Stimulated activated CD4-positive, alpha-beta T cell treated with anti-CD3 and anti-CD28 coated beads, Interleukin-1b, Interleukin-23, amount 100 ng/mL, for 1 hour (primary cell): ENCODE measurements around the gene RAB43.
"Not testable (repeated sequence)": the region's sequence is repeated elsewhere in the genome, so short reads cannot be mapped to it uniquely, and the experiment has no call there.

Source experiments
- DNase-seq, 2 donors: peaks; one replicate each; pipeline ENCODE4 v3.0.0-alpha.2; 2020; ENCODE audit warnings: low read depth in 2 of 2

Gene RAB43

GRCh38 chr3:129095285-129095684 lies 26.3 kb downstream of the RAB43 start:
- no peak for DNase-seq

DNA sequence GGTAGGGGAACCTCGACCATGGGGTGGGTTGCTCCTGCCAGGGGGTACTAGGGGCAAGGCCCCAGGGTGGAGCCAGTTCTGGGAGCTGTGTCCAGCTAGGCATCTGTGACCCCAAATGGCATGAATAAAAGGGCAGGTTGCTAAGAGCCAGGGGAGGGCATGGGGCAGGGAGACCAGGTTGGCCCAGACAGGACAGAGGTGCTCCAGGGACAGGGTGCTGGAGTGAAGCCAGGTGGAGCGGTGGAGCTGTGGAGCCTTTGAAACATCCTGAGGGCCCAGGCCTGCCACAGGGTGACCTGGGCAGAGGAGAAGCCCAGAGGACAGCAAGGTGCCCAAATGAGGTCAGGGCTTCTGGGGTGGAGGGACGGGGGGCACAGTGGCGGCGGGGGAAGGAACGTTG lies 33.3 kb downstream of the RAB43 start:
- not testable (repeated sequence) for DNase-seq

- DNase-seq = not testable (repeated sequence)
Measured at GRCh38 chr3:129087904-129088303, 33.7 kb downstream of the RAB43 start.

GRCh38 chr3:129087138-129087702 lies 34.4 kb downstream of the RAB43 start:
- no peak for DNase-seq

DNA sequence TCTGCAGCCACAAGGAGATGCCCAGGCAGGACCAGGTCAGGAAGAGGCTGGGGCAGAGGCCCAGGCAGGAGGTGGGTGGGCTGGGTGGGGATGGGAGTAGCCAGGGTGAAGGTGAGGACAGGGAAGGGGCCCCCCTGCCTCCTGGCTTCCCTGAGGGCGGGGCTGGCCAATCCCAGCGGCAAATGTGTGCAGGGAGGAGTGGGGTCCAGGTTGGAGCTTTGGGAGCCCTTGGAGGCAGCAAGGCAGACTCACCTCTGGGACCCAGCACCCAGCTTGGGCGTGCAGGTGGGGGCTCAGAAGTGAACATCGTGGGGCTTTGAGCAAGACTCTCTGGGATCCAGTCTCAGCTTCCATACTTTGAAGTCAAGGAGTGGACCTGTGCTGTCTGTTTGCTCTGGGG lies 35.8 kb downstream of the RAB43 start:
- DNase-seq = no peak

- DNase-seq = no peak
Measured at GRCh38 chr3:129085165-129085715, 36.4 kb downstream of the RAB43 start.

DNA sequence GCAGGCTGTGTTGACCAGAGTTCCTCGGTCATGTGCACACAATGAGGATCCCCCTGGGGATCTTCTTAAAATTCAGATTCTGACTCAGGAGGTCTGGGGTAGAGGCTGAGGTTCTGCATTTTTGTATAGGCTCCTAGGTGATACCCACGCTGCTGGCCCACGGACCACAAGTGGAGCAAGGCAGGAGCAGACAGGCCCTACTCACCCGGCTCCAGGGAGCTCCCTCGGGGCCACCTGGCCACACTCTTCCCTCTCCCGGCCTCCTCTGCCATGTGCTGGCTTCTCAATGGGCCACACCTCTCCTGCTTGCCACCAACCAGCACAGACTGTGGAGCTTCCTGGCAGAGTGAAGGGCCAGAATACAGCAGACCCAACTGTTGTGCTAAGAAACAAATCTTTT lies 37.1 kb downstream of the RAB43 start:
- DNase-seq = no peak

DNA sequence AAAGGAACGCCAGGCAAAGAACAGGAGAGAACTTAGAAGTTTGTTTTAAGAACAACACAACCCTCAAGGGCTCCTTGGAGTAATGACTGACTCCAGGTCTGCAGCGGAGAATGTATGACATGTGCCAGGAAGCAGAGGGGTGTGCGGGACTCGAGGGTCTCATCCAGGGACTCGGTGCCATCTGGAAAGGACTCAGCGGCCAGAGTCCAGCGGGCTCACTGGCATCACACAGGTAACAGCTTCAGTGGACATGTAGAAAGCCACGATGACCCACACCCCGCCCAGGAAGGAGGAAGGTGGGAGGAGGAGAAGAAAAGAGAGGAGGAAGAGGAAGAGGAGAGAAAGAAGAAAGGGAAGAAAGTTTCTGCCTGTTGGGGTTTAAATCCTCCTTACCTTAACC lies 39.6 kb downstream of the RAB43 start:
- DNase-seq = no peak

GRCh38 chr3:129081503-129081902 lies 40.1 kb downstream of the RAB43 start:
- no peak for DNase-seq

DNA sequence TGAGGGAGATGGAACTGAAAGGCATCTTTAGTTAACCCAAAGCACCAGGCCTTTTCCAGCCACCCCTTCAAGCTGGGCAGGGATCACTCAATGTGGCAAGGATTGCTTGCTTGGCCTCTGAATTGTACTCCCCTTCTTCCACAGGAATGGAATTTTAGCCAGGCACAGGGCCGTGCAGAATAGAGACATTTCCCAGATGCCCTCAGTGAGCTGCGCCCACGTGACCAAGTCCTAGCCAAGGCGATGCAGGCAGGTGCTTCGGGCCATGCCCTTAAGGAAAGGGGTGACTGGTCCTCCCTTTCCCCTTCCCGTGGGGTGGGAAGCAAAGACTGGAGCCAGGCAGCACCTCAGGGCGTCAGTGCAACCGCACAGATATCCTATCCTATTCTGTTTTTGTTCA lies 43.1 kb downstream of the RAB43 start:
- no peak for DNase-seq

GRCh38 chr3:129077222-129077621 lies 44.4 kb downstream of the RAB43 start:
- no peak for DNase-seq

- DNase-seq = no peak
Measured at GRCh38 chr3:129070086-129070885, 51.3 kb downstream of the RAB43 start.

DNA sequence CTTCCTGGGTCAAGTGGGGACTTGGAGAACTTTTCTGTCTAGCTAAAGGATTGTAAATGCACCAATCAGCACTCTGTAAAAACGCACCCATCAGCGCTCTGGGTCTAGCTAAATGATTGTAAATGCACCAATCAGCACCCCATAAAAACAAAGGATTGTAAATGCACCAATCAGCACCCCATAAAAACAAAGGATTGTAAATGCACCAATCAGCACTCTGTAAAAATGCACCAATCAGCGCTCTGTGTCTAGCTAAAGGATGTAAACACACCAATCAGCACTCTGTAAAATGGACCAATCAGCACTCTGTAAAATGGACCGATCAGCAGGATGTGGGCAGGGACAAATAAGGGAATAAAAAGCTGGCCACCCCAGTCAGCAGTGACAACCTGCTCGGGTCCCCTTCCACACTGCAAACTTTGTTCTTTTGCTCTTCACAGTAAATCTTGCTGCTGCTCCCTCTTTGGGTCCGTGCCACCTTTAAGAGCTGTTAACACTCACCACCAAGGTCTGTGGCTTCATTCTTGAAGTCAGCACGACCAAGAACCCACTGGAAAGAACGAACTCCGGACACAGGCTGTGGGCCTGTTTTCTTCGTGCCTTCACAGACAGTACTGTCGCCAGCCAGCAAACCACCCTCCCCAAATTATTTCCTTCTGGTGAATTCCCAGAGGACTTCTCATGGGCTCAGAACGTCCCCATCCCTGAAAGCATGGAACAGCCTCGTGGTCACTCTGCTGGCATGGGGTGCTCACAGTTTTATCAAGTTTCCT lies 52.1 kb downstream of the RAB43 start:
- not testable (repeated sequence) for DNase-seq

GRCh38 chr3:129068291-129068886 lies 53.2 kb downstream of the RAB43 start:
- DNase-seq = no peak

GRCh38 chr3:129067719-129068118 lies 53.9 kb downstream of the RAB43 start:
- not testable (repeated sequence) for DNase-seq

DNA sequence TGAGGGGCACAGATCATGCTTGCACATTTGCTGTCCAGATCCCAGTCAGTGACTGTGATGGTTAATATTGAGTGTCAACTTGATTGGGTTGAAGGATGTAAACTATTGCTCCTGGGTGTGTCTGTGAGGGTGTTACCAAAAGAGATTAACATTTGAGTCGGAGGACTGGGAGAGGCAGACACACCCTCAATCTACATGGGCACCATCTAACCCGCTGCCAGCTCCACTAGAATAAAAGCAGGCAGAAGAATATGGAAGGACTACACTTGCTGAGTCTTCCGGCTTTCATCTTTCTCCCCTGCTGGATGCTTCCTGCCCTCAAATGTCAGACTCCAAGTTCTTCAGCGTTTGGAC lies 55.9 kb downstream of the RAB43 start:
- DNase-seq = no peak

GRCh38 chr3:129065016-129065719 lies 56.4 kb downstream of the RAB43 start:
- DNase-seq = no peak

- DNase-seq = no peak
Measured at GRCh38 chr3:129063841-129064482, 57.6 kb downstream of the RAB43 start.

- DNase-seq = no peak
Measured at GRCh38 chr3:129063091-129063640, 58.4 kb downstream of the RAB43 start.
